Suppressor macrophage treated with lipopolysaccharide for 1 hour (primary cell): ENCODE results near the gene UGGT2.
"Not testable (repeated sequence)": the region's sequence is repeated elsewhere in the genome, so short reads cannot be mapped to it uniquely, and the experiment has no call there.

Experiments used
- DNase-seq, 3 donors: peaks; one replicate each; pipeline ENCODE4 v3.0.0-alpha.2; 2020 to 2022

UGGT2 gene, protein sequence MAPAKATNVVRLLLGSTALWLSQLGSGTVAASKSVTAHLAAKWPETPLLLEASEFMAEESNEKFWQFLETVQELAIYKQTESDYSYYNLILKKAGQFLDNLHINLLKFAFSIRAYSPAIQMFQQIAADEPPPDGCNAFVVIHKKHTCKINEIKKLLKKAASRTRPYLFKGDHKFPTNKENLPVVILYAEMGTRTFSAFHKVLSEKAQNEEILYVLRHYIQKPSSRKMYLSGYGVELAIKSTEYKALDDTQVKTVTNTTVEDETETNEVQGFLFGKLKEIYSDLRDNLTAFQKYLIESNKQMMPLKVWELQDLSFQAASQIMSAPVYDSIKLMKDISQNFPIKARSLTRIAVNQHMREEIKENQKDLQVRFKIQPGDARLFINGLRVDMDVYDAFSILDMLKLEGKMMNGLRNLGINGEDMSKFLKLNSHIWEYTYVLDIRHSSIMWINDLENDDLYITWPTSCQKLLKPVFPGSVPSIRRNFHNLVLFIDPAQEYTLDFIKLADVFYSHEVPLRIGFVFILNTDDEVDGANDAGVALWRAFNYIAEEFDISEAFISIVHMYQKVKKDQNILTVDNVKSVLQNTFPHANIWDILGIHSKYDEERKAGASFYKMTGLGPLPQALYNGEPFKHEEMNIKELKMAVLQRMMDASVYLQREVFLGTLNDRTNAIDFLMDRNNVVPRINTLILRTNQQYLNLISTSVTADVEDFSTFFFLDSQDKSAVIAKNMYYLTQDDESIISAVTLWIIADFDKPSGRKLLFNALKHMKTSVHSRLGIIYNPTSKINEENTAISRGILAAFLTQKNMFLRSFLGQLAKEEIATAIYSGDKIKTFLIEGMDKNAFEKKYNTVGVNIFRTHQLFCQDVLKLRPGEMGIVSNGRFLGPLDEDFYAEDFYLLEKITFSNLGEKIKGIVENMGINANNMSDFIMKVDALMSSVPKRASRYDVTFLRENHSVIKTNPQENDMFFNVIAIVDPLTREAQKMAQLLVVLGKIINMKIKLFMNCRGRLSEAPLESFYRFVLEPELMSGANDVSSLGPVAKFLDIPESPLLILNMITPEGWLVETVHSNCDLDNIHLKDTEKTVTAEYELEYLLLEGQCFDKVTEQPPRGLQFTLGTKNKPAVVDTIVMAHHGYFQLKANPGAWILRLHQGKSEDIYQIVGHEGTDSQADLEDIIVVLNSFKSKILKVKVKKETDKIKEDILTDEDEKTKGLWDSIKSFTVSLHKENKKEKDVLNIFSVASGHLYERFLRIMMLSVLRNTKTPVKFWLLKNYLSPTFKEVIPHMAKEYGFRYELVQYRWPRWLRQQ (N-terminal part only)

DNA sequence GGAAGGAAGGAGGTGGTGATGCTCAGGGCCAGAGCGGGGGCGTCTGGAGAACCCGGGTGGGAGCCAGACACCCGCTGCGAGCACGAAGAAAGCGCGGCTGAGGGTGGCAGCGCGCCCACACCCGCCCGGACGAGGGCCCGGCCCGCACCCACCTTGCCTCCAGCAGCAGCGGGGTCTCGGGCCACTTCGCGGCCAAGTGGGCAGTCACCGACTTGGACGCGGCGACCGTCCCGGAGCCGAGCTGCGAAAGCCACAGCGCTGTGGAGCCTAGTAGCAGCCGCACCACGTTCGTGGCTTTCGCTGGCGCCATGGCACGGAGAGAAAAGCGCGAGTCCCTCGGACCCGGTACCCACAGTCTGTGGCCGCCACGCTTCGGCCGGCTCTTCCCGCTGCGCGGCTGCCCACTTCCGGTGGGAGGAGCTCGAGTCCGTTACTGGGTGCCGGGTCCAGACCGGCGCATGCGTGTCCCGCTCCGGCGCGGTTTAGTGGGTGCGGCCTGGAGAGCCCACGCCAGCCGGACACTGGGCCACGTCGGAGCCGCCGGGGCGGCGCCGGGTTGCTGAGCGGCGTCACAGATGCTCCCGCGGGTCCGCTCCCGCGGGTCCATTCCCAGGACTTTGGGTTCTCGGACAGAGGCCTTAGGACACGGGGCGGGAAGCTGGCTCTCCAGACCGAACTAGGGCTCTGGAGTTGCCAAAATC, at the start of gene UGGT2:
Gene UGGT2, minus strand, starts transcription at position 399 of the 701 bp plus-strand sequence. Its CDS starts 89 bp downstream, at position 310.
- DNase-seq, result peak; percentile 95 to 98 (median 98)

DNA sequence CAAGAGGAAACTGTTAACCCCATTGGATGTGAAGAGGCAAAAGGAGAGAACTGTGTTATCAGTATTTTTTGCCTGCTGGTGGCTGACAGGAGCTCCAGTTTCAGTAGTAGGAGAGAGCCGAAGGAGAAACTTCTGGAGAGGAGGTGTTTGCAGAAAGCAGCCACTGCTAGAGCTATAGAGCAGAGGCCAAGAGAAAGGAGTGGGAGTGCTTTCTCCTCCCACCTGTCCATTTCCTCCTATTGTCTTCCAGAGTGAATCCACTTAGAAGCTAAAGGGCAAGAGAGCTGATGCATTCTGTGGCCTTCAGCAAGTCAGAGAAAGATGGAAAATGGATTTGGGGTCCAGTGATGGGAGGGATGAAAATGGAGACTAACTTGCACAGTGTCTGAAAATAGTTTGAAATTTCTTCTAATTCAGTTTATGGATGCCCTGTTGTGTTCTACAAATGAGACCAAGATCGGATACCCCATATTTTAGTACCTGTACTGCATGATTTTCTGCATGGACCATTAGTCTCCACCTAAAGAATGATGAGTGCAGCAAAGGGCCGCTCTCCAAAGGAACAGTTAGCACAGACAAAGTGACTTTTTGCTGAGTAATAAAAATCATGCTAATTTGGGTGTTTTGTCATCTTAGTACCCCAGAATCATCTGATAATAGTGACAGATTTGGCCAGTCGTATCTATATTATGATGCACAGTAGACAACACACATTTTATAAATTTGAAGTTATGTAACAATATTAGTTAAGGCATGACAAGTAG, 47.4 kb upstream of the UGGT2 start:
- no peak for DNase-seq

DNA sequence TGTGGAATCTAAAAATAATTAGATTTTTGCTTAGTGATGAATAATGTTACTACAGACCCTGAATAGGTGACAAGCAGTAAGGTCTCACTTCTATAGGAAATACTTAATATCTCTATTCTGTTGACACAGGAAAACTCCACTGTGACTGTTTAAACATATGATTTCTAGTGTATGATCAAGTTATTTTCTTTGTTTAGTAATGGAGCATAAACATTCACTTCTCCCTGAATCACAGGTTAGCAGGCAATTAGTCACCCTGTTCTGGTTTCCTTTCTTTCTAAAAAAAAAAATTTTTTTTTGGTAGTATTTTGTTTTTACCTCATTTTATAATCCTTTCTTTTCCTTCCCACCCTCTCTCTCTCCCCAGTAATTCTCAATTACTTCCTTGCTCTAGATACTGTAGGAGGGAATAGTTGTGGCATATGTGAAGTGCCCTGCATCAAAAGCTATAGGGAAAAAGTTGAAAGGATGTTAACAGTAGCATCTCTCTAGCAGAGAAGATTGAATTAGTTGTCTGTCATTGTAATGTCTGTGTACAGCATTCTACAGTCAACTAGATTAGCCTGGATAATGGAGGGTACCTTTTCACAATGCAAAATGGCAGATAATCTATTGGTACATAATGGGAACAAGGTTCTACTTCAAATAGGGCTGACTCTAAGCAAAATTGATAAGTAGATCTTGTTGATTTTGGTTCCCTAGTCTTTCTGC, 40.2 kb upstream of the UGGT2 start:
- peak in 2 of 3 donors; percentile 11 to 20 for DNase-seq

GRCh38 chr13:96091164-96092117, 38.2 kb upstream of the UGGT2 start:
- DNase-seq, result no peak

GRCh38 chr13:96090240-96091101, 37.3 kb upstream of the UGGT2 start:
- peak in 2 of 3 donors; percentile 7 to 38 for DNase-seq

DNA sequence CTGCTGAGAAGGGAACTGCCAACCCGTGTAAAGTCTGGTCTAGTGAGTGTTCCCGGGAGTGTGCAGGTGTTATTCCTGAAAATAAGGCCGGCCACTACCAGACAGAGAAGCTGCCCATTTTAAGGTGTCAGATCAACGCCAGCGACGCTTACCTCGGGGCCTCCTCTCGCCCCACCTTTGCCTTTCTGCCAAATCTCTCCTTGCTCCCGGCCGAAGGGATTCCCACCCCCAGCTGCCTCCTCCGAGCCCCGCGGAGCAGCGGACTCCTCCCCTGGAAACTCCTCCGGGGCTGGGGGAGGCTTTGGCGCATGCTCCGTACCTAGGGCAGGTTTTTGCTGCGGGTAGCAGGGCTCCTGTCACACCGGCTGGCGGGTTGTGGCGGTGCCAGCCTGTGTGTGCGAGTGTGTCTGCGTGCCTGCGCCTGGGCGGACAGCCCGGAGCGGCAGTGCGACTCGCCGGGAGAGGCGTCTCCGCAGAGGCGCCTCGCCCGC, 36.6 kb upstream of the UGGT2 start, which contains the start of gene HS6ST3:
Gene HS6ST3, plus strand, starts transcription at position 359 of the 491 bp plus-strand sequence.
- peak in 1 of 3 donors; percentile 1 for DNase-seq

- no peak for DNase-seq
Measured at GRCh38 chr13:96089139-96089538, 35.9 kb upstream of the UGGT2 start.

DNA sequence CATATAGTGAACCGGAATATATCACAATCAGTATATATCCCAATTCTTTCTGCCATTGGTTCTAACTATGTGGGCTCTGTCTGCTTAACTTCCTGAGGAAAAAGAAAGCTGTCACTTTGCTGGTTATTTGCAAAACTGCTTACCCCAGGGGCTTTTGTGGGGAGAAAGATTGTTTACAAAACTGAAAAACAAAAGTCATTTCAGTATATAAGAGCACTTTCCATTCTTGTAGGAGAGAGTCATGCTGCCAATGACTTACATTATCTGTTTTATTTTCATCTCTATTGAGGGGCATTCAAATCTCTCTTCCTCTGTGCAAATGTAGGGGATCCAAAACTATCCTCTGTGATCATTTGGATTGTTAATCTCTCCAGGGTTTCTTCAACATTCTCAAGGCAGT, 33.5 kb upstream of the UGGT2 start:
- no peak for DNase-seq

DNA sequence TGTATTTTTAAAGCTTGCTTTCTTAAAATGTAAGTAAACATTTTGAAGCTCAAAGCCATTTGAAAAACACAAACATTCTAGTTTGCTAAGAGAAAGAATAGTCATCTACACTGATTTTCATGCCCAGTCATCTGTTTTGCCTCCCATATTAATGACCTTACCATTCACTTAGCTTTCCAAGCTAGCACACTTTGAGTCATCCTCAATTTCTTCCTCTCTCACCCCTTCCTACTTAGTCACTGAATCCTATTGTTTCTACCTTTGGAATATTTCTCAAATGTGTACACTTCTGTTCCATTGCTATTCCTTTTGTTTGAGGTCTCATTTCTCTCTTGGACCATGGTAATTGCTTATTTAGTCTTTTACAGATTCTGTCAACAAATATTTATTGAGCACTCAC, 29.4 kb upstream of the UGGT2 start:
- no peak for DNase-seq

- no peak for DNase-seq
Measured at GRCh38 chr13:96081888-96082287, 28.7 kb upstream of the UGGT2 start.

- no peak for DNase-seq
Measured at GRCh38 chr13:96080676-96081075, 27.5 kb upstream of the UGGT2 start.

- DNase-seq, result peak; percentile 11 to 34 (median 32)
Measured at GRCh38 chr13:96075953-96076543, 22.8 kb upstream of the UGGT2 start.

- no peak for DNase-seq
Measured at GRCh38 chr13:96072392-96072791, 19.2 kb upstream of the UGGT2 start.

- DNase-seq, result no peak
Measured at GRCh38 chr13:96071504-96071903, 18.3 kb upstream of the UGGT2 start.

- DNase-seq, result no peak
Measured at GRCh38 chr13:96068729-96069128, 15.5 kb upstream of the UGGT2 start.

DNA sequence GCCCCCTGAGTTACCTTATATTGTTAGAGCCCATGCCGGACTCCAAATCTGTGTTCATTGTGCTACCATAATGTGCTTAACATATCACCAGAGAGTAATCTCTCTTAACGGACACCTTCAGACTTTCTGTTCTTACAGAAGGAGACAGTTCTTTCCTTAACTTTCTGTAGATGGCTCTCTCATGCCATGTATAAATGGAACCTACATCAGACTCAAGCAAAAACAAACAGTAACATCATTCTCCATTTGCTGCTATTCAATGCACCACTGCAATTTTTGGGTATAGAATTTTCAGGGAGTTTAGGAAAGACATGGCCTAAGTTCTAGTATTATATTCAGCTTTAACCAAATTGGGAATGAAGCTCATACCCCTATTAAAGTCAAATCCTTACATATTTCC, 12.6 kb upstream of the UGGT2 start:
- DNase-seq, result no peak

- DNase-seq, result peak in 2 of 3 donors; percentile 67 to 70
Measured at GRCh38 chr13:96052656-96053002, 572 bp downstream of the UGGT2 start.

DNA sequence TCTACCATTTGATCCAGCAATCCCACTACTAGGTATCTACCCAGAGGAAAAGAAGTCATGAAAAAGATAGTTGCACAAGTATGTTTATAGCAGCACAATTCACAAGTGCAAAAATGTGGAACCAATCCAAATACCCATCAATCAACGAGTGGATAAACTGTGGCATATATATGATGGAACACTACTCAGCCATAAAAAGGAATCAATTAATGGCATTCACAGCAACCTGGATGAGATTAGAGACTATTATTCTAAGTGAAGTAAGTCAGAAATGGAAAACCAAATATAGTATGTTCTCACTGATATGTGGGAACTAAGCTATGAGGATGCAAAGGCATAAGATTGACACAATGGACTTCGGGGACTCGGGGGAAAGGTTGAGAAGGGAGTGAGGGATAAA, 1.3 kb downstream of the UGGT2 start:
- DNase-seq, result not testable (repeated sequence)
